ENCODE data around the gene IGBP1.
A peak's percentile ranks its signal among the peaks of the same experiment; 100 is the strongest.
"Not testable (repeated sequence)": the region's sequence is repeated elsewhere in the genome, so short reads cannot be mapped to it uniquely, and the experiment has no call there.

IGBP1 gene

GRCh38 chrX:70133303-70134115 is at the start of gene IGBP1:
Gene IGBP1 (plus strand): TSS chrX:70133447. CDS start chrX:70133948, 501 bp downstream.
- DNase-seq (ENCODE audit: low read depth in 2 of 2): peak; percentile 51 to 53

DNA sequence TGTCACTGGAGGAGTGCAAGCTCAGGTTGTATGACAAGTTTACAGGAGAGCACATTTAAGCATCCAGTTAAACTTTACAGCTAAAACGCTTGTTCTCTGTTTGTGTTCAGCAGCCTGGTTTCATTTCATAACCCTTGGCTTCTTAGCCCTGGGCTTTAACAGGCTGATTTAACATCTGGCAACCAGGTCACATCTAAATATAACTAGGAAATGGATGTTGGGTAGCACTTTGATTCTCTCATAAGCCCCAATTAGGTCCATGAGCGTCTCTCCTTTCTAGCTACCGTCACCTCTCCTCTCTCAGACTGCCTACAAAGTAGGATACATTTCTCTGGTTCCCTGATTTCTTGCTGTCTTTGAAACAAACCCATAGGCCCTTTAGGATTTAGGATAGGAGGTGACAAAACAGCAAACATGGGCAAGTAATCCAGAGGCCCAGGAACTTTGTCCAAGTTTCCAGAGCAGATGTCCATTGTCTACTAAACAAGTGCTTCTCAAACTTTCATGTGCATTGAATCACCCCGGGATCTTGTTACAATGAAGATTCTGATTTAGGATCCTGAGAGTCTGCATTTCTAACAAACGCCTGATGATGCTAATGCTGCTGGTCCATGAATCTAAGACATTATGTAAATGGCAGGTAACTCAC is 48.5 kb upstream of the IGBP1 start:
- no peak for DNase-seq (ENCODE audit: low read depth in 2 of 2)

GRCh38 chrX:70087857-70088630 is 45.2 kb upstream of the IGBP1 start:
- no peak for DNase-seq (ENCODE audit: low read depth in 2 of 2)

DNA sequence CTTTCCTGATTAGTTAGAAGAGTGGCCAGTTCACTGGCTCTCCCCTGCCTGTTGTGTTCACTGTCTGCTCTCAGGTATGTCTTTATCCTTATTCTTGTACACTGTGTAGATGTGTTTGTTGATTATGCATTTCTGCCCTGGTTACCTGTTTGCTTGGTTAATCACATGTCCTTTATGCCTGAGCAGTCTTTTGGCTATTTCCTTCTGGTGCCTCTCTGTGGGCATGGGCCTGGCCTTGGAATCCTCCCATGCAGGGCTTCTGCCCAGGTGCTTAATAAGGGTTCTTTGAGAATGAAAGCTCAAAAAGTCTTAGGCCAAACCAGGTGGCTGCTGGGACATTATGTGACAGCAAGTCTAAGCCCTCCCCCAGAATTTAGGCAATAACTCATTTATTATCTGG is 44.5 kb upstream of the IGBP1 start:
- DNase-seq (ENCODE audit: low read depth in 2 of 2): no peak

DNA sequence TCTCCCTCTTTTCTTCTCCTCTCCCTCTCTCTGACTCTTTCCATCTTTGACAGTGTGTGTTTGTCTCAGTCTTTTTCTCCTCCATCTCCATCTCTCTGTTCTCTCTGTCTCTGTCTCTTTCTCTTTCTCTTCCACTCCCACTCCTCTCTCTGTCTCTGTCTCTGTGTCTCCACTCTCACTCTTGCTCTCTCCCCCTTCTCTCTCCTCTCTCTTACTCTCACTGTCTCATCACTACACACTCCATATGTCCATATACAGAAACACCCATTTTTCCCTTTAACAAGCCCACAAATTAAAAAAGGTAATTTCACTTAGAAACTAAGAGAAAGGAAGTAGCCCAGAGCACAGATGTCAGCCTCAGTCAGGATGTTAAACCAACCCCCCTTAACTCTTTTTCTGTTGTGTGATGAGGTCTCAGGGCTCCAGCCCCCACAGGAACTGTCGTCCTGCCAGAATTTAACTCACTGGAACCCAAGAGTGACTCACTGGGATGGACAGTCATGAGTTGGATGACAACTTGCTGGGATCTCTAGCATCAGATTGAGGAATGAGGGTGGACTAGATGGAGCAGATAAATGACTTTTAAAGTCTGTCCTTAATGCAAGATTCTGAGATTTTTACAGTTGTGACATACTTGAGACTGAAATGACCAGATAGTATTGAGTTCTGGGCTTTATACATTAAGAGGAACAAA is 43.5 kb upstream of the IGBP1 start:
- DNase-seq (ENCODE audit: low read depth in 2 of 2): no peak

GRCh38 chrX:70092247-70092646 is 41.0 kb upstream of the IGBP1 start:
- DNase-seq (ENCODE audit: low read depth in 2 of 2): no peak

- no peak for DNase-seq (ENCODE audit: low read depth in 2 of 2)
Observed at GRCh38 chrX:70096052-70096451, 37.2 kb upstream of the IGBP1 start.

DNA sequence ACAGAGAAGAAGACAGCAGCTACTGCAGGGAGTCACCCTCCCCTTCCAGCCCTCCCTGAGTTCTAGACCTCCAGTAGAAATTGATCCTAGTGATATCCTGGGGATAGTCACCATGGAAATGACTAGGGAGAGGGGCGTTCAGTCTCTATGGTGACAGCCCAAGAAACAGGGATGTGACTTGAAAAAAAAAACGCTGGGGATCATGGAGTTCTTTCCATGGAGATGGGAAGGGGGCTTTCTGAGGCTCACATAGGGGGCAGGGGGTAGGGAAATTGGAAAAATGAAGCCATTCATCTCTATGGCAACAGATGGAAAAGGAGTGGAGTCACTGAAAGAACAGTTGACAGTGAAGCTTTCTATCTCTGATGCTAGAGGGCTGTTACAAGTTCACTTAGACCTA is 28.0 kb upstream of the IGBP1 start:
- no peak for DNase-seq (ENCODE audit: low read depth in 2 of 2)

DNA sequence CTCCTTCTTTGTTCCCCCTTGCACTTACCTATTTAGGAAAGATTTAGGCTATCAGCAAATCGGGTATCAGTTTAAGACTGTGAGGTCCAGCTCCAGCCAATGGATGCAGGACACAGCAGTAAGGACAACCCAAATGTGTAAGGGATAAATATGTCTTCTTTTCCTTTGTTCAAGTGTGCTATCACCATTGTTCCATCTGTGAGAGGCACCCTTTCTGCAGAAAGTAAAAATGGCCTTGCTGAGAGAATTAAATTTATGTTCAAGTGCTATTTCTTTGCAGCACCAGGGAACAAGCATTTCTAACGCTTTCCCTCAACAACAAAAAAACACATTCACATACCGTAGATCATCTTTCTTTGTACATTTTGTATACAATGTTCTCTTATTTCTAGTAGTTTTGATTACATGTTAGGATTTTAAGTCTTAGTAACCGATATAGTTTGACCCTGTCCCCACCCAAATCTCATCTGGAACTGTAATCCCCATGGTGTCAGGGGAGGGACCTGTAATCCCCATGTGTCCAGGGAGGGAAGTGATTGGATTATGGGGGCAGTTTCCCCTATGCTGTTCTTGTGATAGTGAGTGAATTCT is 21.7 kb upstream of the IGBP1 start:
- not testable (repeated sequence) for DNase-seq (ENCODE audit: low read depth in 2 of 2)

DNA sequence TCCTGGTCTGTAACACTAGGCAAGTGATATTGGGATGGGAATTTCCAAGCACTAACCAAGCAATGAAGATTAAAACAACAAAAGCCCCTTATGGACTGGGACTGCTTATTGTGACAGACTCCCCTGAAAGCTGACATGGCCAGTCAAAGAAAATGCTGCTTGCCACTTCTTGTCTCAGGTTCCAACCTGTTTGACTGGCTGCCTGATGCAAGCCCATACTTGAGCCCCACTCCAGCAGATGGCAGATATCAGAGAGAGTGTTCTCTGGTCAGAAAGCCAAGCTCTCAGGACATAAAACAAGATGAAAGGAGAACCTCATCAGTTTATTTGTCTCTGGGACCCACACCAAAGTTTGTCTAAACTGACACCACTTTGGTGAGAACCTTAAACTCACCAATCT is 15.5 kb upstream of the IGBP1 start:
- DNase-seq (ENCODE audit: low read depth in 2 of 2): no peak

DNA sequence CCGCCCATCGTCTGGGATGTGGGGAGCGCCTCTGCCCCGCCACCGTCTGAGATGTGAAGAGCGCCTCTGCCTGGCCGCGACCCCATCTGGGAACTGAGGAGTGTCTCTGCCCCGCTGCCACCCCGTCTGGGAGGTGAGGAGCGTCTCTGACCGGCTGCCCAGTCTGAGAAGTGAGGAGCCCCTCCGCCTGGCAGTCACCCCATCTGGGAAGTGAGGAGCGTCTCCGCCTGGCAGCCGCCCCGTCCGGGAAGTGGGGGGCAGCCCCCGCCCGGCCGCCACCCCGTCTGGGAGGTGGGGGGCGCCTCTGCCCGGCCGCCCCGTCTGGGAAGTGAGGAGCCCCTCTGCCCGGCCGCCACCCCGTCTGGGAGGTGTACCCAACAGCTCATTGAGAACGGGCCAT is 10.2 kb upstream of the IGBP1 start:
- DNase-seq (ENCODE audit: low read depth in 2 of 2): not testable (repeated sequence)

DNA sequence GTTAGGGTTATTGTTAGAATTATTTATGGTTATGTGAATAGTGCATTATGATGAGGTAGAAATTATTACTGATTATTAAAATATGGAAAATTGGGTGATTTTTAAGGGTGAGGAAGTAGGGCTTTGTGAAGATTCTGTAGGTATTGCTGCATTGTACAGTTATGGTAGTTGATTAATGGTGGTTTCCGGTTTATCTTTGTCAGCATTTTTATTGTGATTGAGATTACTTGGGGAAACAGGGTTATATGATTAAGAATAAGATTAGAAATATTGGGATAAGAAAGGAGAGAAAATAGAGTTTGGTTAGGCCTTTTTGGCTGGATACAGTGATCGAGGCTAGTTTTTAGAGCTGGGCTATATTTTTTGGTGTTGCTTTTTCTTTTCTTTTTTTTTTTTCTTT is 8.6 kb upstream of the IGBP1 start:
- no peak for DNase-seq (ENCODE audit: low read depth in 2 of 2)

DNA sequence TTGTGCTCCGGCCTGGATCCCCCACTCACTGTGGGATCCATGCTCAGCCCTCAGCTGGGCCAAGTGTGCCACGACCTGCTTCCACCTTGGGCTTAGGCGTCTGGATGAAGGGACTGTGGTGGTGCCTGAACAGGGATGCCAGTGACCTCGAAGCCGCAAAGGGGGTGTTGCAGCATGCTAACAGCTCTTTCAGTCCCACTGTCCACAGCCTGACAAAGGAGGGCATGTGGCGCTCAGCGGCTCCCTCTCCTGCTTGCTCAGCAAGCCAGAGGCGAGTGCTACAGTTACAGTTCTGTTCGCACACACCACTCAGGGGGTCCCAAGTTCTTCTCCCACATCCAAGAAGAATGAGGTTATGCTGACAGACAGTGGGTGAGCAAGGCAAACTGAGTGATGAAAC is 5.2 kb upstream of the IGBP1 start:
- DNase-seq (ENCODE audit: low read depth in 2 of 2): no peak

DNA sequence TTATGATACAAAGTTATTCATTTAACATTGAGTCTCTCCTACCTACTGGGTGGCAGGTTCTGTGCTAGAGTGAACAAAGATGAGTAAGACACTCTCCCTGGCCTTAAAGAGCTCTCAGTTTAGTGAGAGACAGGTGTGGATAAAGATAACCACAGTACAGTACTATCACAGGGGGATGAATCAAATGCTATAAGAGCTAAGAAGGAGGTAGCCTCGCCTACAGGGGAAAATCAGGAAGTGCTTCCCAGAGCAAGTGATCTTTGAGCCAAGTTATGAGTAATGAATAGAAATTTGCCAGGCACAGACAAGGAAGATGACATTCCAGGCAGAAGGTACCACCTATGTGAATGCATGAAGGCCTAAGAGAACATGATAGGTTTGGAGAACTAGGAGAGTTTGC is 3.4 kb upstream of the IGBP1 start:
- no peak for DNase-seq (ENCODE audit: low read depth in 2 of 2)

- DNase-seq (ENCODE audit: low read depth in 2 of 2): no peak
Observed at GRCh38 chrX:70132224-70132623, 1.0 kb upstream of the IGBP1 start.

DNA sequence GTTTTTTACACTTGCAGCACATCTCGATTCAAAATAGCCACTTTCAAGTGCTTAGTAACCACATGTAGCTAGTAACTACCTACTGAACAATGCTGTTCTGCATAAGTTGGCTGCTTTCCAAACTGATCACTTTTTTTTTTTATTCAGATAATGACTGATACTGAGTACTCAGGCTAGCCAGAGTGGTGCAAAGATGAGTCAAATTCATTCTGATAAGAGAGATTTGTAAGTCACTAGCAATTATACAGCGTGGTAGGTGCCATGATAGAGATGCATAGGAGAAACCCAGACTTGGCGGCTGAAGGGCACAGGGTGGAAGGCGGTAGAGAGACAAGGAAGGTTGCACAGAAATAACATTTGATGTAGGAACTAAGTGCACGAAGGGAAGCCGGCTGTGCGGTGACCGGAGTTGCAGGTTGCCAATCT is 357 bp upstream of the IGBP1 start:
- peak in 1 of 2 donors; percentile 7 for DNase-seq (ENCODE audit: low read depth in 2 of 2)

GRCh38 chrX:70134116-70134477 is 850 bp downstream of the IGBP1 start:
- no peak for DNase-seq (ENCODE audit: low read depth in 2 of 2)

GRCh38 chrX:70138622-70139021 is 5.4 kb downstream of the IGBP1 start:
- DNase-seq (ENCODE audit: low read depth in 2 of 2): no peak

- DNase-seq (ENCODE audit: low read depth in 2 of 2): no peak
Observed at GRCh38 chrX:70139736-70140135, 6.5 kb downstream of the IGBP1 start.

- DNase-seq (ENCODE audit: low read depth in 2 of 2): no peak
Observed at GRCh38 chrX:70141373-70141772, 8.1 kb downstream of the IGBP1 start.

Data from activated CD4-positive, alpha-beta T cell treated with anti-CD3 and anti-CD28 coated beads for 24 hours (primary cell).